ENCODE results near the gene SLC22A1. TPM values are rescaled to one million over a fixed set of nuclear protein-coding genes. Genes with fewer than 3 reads are reported as not detected.
"Not testable (repeated sequence)": the region's sequence is repeated elsewhere in the genome, so short reads cannot be mapped to it uniquely, and the experiment has no call there.

SLC22A1 gene
- polyA plus RNA-seq, 5 donors, result 0.30 to 0.54 (median 0.36) TPM; not detected in 1

DNA sequence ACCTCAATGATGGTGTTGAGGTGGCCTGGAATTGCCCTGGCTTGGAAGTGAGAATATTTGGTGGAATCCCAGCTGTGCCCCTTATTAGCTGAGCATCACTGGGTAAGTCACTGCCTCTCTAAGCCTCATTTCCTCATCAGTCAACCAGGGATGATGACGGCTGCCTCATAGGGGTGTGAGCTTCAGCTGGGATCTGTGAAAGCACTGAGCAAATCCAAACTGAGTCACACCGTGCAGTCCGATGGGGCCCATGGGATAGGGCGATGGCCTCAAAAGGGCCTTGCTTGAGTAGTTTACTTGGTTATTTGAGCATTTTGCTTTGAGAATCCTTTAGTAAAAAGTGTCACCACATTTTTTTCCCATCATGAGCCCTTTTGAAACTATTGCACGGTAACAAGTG lies 1.1 kb downstream of the SLC22A1 start:
- DNase-seq, result no peak

- DNase-seq, result no peak
Observed at GRCh38 chr6:160124007-160124406, 2.4 kb downstream of the SLC22A1 start.

- DNase-seq, result no peak
Observed at GRCh38 chr6:160124605-160125004, 3.0 kb downstream of the SLC22A1 start.

- DNase-seq, result not testable (repeated sequence)
Observed at GRCh38 chr6:160125105-160125504, 3.5 kb downstream of the SLC22A1 start.

DNA sequence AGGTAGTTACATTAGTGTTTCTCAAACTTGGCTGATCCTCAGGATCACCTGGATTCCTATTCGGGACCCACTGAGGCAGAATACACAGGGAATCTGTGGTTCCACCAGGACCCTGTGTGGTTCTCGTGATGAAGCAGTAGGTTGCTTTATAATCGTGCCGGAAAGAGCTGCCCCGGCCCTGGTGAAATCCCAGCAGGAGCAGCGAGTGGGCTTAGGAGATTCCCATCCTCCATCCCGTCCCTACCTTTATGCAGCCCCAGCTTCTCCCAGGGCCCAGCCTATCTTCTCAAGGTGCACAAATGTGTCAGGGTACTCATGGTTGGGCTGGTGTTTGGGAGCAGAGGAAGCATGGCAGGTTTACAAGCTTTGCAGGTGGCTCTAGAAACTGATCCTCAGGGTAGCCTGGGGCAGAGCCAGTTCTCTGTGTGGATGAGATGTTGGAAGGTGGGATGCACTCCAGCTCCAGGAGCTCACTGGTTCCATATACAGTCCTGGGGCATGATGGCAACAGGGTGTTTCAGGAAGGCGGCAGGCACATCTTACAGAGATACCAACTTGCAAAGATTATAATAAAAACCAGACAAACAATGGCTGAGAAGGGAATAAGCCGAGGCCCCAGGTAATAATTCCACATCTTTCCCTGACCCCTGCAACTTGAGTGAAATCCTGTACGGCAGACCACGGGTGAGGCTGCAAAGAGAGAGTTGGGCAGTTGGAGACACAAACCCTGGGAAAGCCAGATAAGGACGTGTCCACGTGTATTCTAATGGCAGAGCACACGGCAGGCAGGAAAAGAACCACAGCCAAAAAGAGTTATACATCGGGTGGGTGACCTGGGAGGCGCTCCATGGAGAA lies 5.9 kb downstream of the SLC22A1 start:
- DNase-seq, result no peak

GRCh38 chr6:160128125-160128683 lies 6.6 kb downstream of the SLC22A1 start:
- DNase-seq, result no peak

DNA sequence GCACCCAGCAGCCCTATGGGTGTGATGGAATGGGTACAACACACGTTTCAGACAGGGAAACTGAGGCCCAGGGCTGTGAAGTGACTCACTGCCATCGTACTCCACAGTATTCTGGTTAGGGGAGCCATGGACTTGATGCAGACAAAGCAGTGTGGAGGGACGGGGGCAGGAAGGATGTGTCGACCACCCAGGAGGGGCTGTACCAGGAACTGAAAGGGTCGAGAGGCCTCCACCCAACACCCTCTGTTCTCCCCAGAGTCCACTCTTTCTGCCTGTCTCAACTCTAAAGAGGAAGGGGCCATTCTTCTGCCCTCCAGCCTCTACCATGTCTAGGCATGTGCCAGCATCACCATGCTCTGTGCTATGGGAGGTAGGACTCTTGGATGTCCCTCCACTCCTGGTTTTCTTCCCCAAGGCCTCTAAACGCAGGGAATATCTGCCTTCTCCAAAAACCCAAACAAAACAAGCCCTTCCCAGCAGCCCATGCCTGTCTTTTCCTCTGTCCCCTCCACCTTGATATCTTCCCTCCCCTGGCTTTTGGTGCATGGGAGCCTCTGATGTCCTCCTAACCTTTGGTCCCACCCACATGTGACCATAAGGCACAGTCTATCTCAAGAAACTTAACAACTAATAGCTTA lies 7.4 kb downstream of the SLC22A1 start:
- DNase-seq, result no peak

DNA sequence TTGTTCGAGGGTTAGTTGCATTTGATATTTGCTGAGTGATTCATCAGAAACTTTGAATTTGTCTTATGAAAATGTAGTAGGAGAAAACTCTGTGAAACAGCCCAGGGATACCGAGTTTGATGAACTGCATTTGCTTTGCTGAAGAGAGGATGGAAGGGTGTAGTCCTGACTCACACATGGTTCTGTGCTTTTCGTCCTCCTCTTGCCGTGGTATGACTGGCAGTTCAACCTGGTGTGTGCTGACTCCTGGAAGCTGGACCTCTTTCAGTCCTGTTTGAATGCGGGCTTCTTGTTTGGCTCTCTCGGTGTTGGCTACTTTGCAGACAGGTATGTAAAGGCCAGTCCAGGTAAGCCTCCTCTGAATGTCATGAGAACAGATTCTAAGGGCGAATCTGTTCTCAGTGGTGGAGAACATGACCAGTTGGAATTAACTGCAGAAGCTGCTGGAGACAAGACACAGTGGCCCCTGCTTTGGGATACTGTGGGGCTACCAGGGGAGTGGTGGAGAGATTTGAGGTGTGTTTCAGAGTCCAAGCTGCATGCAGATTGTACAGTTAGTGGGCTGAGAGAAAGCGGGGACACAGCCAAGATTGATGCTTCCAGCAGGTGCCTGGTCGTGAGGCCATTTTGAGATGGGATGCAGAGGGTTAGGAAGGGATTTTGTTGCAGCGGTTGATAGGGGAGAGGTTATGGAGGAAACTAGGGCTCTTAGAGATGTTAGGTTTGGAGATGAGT lies 8.4 kb downstream of the SLC22A1 start:
- DNase-seq, result no peak

GRCh38 chr6:160130729-160131484 lies 9.3 kb downstream of the SLC22A1 start:
- no peak for DNase-seq

- no peak for DNase-seq
Observed at GRCh38 chr6:160131636-160132296, 10.2 kb downstream of the SLC22A1 start.

GRCh38 chr6:160132297-160132637 lies 10.7 kb downstream of the SLC22A1 start:
- no peak for DNase-seq

GRCh38 chr6:160132776-160133338 lies 11.2 kb downstream of the SLC22A1 start:
- no peak for DNase-seq

GRCh38 chr6:160133441-160134336 lies 12.1 kb downstream of the SLC22A1 start:
- DNase-seq, result no peak

- not testable (repeated sequence) for DNase-seq
Observed at GRCh38 chr6:160134337-160134751, 12.7 kb downstream of the SLC22A1 start.

DNA sequence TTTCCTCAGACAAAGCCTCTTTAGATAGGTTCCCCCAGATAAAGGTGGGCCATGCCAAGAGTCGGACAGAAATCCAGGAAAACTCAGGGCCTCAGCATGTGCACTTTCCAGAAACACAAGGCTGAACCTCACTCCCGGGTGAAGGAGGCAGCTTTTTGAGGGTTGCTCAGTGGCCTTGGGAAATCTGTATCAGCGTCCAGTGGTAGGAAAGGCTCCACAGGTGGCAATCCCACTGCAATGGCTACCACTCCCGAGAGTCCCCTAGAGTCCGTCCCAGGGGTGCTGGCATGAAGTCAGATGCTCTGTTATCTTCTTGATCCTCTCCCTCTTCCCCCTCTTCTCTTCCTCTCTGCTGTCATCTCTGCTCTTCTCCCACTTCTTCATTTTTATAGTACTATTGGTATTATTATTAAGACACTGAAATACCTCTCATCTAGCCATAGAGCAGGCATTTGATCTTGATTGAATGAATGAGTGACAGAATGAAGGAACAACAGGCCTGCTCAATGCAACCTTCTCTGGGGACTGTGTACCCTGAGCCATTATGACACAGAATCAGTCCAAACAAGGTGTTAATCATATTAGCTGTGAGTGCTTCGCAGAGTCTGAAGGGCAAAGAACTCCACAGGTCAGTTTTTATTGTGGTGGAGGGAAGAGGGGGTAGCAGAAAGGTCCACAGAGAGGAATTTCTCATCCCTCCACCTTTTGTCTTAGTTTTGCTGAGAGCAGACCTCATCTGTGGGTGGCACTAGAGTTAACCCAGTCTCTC lies 13.3 kb downstream of the SLC22A1 start:
- DNase-seq, result no peak

GRCh38 chr6:160135907-160136655 lies 14.5 kb downstream of the SLC22A1 start:
- DNase-seq, result no peak

DNA sequence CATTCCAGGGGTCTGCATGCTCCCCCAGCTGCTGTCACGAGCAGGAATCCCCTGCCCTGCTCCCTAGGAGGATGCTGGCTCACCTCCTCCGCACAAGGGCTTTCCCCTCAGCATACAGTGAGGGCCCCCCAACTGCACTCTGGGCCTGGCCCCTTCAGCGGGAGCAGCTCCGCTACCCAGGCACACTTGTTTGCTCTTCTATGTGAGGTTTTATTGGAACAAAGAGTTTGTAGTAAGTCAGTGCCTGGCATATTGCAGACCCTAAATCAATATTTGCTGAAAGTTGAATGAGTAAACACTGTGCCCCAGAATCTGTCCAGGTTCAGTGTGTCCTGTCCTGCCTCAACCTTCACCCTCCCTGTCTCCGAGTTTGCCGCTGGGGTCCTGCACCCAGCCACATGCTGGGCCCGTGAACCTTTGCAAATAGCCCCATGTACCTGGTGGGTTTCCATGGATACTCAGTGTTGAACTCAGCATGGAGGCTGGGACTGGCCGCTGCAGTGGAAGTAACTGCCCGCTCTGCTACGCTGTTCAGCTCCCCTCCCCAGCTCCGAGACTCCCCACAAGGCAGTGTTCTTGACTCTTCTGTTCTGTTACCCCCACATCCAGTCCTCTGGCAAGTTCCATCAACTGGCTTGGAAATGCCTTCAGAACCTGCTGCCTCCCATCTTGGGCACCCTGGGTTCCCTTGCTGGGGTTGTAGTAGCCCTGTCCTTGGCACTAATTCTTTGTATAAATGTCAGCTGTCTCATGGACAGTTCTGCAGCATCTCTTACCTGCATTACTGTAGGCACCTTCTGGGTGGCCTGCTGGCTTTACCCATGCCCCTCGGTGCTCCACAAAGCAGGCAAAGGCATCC lies 15.7 kb downstream of the SLC22A1 start:
- DNase-seq, result no peak
